HG03520 (cell line): Measurements from ENCODE around the gene ADGRG7.

Experiments used
- ATAC-seq: cut with Tn5 transposase; IDR thresholded peaks from one replicate; pipeline ENCODE4 v1.9.1; 2021; ENCODE audit warnings: mild to moderate bottlenecking, moderate library complexity; ENCODE audit not compliant: unreplicated experiment

Gene ADGRG7

DNA sequence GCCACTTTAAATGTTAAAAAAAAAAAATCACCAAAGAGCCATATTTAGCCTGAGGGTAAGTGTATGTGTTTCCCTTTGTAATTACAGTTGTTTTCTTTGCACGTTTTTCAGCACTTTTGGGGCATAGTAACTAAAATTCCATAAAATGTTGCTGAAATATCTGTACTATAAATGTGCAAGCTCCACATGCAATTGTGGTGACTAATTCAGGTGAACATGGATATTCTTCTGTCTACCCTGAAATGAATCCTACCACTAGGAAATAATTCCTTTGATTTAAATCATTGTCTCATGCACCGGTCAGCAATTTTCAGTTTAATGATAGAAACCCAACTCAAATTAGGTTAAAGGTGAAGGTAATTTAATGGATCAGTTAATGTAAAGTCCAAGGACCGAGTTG lies 86.8 kb downstream of the ADGRG7 start:
- no peak for ATAC-seq

- ATAC-seq, result no peak
Measured at GRCh38 chr3:100697172-100697571, 87.8 kb downstream of the ADGRG7 start.

GRCh38 chr3:100697723-100698285 lies 88.4 kb downstream of the ADGRG7 start:
- ATAC-seq, result no peak

GRCh38 chr3:100698736-100699135 lies 89.3 kb downstream of the ADGRG7 start:
- ATAC-seq, result no peak

DNA sequence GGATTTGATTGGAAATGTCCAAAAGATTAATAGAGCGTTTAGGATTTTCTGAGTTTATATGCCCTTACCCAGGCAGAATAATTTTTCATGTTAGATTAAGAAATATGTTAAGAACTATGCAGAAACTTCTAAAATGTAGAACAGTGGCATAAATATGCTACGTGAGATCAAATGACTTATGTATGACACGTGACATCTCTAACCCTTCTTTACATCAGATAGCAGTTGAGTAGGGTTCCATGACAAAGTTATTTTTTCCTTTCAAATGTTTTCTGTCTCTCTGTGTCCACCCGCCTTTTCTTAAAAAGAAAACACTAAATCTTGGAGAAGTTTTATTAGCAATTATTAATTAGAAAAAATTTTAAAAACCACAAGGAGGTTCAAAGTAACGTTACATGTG lies 91.3 kb downstream of the ADGRG7 start:
- no peak for ATAC-seq

GRCh38 chr3:100702082-100702979 lies 92.9 kb downstream of the ADGRG7 start:
- ATAC-seq, result no peak

DNA sequence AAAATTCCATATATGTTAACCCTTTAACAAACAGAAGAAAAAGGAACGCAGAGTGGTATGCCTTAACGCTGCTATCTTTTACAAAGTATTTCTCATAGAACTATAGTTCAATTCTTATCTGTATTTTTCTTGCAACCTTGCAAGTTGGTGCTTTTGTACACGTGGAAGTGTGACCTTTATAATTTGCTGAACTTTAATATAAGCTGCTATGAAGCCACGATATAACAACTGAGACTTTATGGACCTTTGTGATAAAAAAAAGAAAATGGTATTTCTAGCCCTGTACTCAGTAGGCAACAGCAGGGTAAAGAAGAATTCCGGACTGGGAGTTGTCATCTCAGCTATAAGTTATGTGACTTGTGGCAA lies 93.6 kb downstream of the ADGRG7 start:
- no peak for ATAC-seq

- ATAC-seq, result no peak
Measured at GRCh38 chr3:100703865-100704264, 94.5 kb downstream of the ADGRG7 start.

- no peak for ATAC-seq
Measured at GRCh38 chr3:100706365-100706764, 97.0 kb downstream of the ADGRG7 start.

DNA sequence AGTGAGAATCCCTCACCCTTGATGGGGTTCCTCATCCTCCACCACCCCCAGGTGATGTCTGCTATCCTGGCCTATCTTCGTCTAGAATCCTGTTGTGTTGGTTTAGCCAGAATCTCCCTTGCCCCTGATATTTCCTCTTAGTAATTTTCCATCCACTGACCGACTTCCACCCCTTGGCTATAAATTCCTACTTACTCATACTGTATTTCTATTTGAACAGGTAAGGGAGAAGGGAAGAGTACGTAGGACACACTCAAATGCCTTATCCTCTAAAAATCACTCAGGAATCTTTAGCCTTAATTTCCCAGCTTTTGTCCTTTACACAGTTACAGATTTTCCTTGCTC lies 99.2 kb downstream of the ADGRG7 start:
- no peak for ATAC-seq

DNA sequence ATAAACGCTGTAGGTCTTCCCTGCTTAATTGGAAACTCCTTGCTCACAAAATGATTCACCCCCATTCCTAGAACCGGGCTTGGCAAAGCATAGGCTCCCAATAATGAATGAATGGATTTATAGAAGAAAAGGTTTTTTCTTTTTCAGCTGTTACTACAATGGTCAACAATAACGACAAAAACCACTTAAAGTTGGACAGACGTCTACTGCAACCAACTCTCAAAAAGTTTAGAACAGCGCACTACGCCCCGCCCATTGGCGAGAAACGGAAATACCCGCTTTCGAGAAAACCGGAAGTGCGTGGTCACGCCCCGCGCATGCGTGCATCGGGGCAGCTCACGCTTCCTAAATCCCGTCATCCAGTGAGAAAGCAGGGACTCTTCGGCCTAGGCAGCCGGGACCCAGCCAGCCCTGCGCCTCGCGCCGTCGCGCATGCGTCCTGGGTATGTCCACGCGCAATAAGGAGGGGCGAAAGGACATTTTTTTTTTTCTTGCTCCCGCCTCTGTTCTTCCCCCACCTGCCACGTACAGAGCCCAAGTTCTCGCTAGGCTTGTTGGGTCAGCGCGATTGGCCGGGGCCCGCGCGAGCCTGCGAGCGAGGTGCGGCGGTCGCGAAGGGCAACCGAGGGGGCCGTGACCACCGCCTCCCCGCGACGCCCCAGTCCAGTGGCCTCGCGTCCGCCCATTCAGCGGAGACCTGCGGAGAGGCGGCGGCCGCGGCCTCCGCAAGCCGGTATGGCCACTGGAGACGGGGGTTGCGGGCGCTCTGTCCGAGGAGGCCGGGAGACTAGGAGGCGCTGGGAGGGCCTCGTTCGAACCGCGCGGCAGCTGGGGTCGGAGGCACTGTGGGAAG lies 99.8 kb downstream of the ADGRG7 start, which contains the start of gene TFG:
Gene TFG (plus strand): TSS at position 506 of the 853 bp plus-strand sequence. CDS start 4,192 bp downstream, outside the sequence.
- peak; percentile 91 for ATAC-seq

GRCh38 chr3:100709842-100710260 lies 100.5 kb downstream of the ADGRG7 start:
- no peak for ATAC-seq

DNA sequence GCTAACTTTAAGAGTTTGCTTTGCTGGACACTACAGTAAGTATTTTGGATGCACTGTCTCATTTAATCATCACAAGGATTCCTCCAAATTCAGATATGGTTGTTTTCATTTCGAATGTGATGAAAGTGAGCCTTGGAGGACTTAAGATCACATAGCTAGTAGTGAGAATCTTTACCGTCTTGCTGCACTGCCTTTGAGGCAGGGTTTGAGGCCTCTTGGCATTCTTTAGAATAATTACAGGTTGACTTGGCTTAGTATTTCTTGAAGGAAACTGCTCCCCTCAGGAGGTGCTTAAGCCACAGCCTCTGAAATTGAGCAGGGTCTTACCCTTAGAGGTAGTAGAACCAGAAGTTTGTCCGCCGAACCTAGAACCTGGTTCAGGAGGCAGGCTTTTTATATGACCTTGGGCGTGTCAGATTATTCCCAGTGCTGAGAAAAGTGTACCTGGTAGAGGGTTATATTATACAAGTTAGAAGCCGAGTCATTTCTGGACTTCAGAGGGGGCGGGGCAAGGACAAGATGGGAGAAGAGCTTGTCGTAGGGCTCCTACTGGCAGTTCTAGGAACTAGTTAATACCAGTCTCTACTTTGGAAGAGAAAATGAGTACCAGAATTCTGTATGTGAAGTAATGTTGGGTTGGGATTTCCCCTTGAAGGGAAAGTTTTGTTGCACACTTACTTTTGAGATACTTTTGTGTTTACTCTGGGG lies 101.0 kb downstream of the ADGRG7 start:
- peak; percentile 39 for ATAC-seq

GRCh38 chr3:100715176-100715575 lies 105.8 kb downstream of the ADGRG7 start:
- ATAC-seq, result no peak

- no peak for ATAC-seq
Measured at GRCh38 chr3:100717063-100717462, 107.7 kb downstream of the ADGRG7 start.

- no peak for ATAC-seq
Measured at GRCh38 chr3:100717637-100718487, 108.5 kb downstream of the ADGRG7 start.

DNA sequence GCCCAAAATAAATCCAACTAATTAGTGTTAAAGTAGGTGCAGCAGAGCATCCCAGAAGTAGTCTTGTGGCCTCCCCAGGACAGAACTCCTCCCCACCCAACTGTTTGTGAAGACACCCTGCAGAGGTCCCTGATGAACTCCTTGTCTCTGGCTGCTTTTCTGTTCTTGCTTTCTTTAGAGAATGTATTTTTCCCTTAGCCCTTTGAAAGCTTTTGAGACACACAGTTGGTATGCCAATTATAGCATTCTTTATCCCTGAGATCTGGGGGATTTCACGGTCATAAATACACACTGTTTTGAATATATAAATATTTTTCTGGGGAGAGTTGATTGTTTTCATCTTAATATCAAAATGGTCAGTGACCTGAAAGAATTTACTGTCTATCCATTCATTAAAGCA lies 109.7 kb downstream of the ADGRG7 start:
- no peak for ATAC-seq

- ATAC-seq, result no peak
Measured at GRCh38 chr3:100720426-100720825, 111.0 kb downstream of the ADGRG7 start.

DNA sequence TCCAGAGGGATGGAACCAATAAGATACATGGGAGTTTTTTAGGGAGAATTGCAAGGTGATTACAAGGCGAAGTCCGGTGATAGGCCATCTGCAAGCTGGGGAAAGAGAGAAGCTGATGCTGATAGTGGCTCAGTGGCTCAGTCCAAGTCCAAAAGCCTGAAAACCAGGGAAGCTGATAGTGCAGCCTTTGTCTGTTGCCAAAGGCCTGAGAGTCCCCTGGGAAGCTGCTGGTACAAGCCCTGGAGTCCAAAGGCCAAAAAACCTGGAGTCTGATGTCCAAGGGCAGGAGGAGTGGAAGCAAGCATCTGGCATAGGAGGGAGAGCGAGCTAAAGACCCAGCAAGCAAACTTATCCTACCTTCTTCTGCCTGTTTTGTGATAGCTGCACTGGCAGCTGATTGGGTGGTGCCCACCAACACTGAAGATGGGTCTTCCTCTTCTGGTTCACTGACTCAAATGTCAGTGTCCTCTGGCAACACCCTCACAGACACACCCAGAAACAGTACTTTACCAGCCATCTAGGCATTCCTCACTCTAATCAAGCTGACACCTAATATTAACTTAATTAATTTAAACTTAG lies 116.6 kb downstream of the ADGRG7 start:
- ATAC-seq, result no peak

DNA sequence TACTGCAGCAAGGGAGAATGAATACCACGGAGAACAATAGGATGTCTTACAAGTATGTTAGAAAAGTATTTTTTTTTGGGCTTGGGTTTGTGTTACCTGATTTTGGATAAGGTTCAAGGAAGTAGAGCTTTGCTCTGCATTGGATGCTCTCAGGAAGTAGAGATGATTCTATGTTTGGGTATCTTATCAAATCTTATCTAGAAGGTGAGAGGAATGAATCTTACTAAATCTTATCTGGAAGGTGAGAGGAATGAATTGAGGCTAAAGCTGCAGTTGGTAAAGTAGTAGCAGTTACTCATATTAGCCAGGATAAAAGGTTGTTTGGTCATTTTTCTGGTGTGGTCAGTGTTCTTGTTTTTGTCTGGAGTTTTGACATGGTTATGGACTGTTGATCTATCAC lies 117.3 kb downstream of the ADGRG7 start:
- no peak for ATAC-seq
